ENCODE data around the gene CCN5.
A peak's percentile ranks its signal among the peaks of the same experiment; 100 is the strongest.

The CCN5 gene

GRCh38 chr20:44709380-44709779, 5.8 kb upstream of the CCN5 start:
- no peak for DNase-seq (ENCODE audit: low read depth, low spot score)

DNA sequence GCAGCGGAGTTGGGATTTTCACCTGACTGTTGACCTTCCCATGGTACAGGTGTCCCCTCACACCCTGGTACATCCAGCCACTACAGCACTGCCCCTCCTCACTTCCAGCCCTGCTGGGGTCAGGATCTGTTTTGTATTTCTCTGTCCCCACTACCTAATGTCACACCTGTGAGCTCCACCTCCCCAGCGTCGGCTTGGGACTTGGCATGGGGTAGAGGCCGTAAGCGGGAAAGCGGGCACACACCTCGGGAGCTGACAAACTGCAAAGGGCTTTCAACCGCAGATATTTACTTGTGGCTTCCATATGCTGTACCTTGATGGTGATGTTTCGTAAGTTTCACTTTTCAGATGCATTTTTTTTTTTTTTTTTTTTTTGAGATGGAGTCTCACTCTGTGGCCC, 5.4 kb upstream of the CCN5 start:
- peak; percentile 19 for DNase-seq (ENCODE audit: low read depth, low spot score)
- no peak overlapping the region for H3K4me3 ChIP-seq (ENCODE audit: low read length)

More at GRCh38 chr20:44709380-44709779, 5.8 kb upstream of the CCN5 start:
- no peak overlapping the region for H3K4me3 ChIP-seq (ENCODE audit: low read length)

DNA sequence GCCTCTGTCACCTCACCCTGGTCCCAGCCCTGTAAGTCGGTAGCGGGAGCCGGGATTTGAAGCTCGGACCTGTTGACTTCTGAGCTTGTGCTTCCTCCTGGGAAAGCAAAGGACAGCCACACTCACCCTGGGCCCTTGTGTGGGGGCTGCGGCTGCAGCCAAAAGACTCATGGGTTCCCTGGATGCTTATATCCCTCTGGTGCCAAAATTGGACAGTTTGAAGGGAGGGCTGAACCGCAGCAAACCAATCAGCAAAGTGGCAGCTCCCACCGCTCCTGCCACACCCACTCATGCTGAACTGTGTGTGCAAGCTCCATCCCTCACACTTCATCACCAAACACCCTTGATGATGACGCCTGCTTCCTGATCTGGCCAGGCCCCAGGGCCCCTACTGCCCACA, 3.9 kb upstream of the CCN5 start:
- no peak overlapping the region for H3K4me3 ChIP-seq (ENCODE audit: low read length)
- DNase-seq (ENCODE audit: low read depth, low spot score): no peak

- DNase-seq (ENCODE audit: low read depth, low spot score): no peak
- no peak overlapping the region for H3K4me3 ChIP-seq (ENCODE audit: low read length)
These were observed 968 bp upstream of the CCN5 start for GRCh38 chr20:44714102-44714700.

DNA sequence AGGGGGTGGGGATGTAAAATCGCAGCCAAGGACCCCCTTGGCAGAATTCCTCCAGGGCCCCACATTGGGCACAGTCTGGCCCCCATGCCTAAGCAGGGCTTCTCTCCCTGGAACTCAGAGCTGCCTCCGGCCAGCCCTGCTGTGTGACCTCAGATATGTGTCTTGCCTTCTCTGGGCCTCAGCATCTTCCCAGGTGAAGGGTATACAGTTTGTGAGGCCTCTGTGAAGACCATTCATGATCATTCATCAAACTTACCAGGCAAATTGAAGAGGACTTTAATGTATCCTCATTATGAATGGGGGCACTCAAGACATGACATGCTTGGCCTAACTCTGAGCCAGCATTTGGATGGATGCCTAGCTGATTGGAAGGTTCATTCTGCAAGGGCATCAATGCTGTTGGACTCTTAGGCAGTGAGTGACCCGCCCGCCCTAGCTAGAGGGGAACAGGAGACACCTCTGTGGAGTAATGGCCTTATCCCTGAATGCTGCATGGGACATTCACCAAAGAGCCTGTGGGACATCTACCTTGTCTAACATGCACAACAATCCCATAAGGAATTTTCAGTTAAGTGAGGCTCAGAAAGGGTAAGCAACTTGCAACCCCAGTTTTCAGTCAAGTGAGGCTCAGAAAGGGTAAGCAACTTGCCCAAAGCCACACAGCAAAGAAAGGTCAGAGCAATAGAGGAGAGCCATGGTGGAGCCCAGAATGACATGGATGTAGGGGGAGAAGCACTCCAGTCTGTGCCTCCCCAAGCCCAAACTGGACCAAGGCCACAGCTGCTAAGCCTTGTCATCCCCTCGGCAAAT, 535 bp downstream of the CCN5 start:
- no peak for DNase-seq (ENCODE audit: low read depth, low spot score)
- no peak overlapping the region for H3K4me3 ChIP-seq (ENCODE audit: low read length)

DNA sequence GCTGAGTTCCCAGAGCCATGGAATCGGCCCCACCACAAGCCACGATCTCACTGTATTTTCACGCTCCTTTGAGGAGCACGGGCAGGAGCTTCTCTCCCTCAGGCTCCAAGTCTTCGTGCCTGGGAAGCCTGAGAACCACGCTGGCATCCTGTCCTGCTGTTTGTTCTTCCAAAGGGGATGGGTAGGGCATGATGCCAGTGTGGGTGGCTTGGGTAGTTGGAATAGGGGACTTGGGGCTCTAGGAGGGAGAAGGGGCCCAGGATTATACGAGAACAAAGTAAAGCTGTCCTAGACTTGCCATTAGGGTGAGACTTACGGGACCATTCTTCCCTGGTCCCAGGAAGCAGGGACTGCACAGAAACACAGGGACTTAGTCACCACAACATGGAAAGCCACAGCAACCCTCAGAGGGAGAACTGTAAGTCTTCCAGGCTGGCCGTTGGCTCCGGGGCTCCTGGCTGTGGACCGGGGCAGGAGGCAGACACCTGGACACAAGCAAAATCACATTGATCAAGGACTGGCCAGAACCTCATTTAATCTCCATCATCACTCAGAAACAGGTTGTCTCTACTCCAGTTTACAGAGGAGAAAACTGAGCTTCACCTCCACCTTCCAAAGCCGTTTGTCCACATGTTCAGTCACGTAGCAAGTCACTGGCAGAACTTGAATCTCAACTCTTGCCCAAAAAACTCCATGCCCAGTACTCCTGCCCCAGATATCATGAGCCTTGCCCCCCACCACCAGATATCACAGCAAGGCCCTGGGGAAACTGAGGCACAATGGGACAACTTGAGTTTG, 1.3 kb downstream of the CCN5 start:
- H3K4me3 ChIP-seq (ENCODE audit: low read length): no peak overlapping the region
- no peak for DNase-seq (ENCODE audit: low read depth, low spot score)

DNA sequence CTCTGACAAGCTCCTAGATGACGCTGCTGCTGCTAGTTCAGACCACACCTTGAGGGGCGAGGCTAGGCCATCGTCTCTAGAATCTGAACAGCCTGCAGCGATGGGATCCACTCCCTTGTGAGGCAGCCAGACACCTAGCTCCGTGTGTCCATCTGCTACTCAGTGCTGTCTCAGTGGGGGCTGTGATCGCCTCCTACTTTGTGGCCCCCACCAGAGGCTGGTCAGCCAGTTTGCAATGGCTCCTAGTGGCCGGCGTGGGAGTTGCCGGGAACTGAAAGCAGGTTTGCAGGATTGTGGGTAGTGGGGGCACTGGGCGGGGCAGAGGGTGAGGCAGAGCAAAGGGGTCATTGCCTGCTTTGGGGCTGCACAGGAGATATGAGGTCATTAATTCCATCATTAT, 2.8 kb downstream of the CCN5 start:
- no peak overlapping the region for H3K4me3 ChIP-seq (ENCODE audit: low read length)

GRCh38 chr20:44719841-44720240, 4.7 kb downstream of the CCN5 start:
- DNase-seq (ENCODE audit: low read depth, low spot score): no peak
- no peak overlapping the region for H3K4me3 ChIP-seq (ENCODE audit: low read length)

More for the DNA sequence above, 2.8 kb downstream of the CCN5 start:
- DNase-seq (ENCODE audit: low read depth, low spot score): no peak

- DNase-seq (ENCODE audit: low read depth, low spot score): no peak
- H3K4me3 ChIP-seq (ENCODE audit: low read length): no peak overlapping the region
These were observed 5.4 kb downstream of the CCN5 start for GRCh38 chr20:44720621-44720996.

DNA sequence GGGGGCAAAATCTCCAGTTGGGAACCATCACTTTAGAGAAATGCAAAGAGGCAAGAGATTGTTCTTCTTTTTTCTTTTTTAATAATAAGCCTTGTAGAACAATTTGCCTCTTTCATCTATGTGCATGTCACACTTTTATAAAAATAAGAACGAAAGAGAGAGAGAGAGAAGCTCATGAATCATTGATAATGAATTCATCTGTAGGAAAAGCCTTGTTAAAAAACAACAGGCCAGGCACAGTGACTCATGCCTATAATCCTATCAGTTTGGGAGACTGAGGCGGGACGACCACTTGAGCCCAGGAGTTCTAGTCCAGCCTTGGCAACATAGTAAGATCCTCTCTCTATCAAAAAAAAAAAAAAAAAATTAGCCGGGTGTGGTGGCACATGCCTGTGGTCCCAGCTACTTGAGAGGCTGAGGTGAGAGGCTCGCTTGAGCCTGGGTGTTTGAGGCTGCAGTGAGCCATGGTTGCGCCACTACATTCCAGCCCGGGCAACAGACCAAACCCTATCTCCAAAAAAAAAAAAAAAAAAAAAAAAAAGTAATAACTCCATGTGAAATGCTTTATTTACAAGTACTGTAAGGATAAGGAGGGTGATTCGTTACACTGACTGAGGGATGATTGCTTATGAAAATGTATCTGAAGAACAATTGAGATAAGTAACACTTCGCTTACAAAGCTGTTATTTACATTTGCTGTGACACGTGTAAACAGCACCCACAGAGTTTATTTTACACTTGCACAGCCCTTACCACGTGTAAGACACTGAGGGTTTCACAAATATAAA, 6.0 kb downstream of the CCN5 start:
- DNase-seq (ENCODE audit: low read depth, low spot score): no peak
- no peak overlapping the region for H3K4me3 ChIP-seq (ENCODE audit: low read length)

DNA sequence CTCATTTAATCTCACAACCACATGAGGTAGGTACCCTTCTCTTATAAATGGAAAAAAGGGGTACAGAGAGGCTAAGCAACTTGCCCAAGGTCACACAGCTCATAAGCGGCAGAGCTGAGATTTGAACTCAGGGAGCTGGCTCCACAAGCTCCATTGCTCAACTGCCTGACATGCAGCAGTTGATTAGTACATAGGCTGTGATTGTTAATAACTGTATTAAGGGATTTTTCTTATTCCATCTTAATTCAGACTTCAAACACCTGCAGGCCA, 6.6 kb downstream of the CCN5 start:
- no peak for DNase-seq (ENCODE audit: low read depth, low spot score)
- H3K4me3 ChIP-seq (ENCODE audit: low read length): no peak overlapping the region

- no peak for DNase-seq (ENCODE audit: low read depth, low spot score)
- H3K4me3 ChIP-seq (ENCODE audit: low read length): no peak overlapping the region
These were observed 7.8 kb downstream of the CCN5 start for GRCh38 chr20:44722990-44723389.

GRCh38 chr20:44723391-44723790, 8.2 kb downstream of the CCN5 start:
- DNase-seq (ENCODE audit: low read depth, low spot score): no peak
- H3K4me3 ChIP-seq (ENCODE audit: low read length): no peak overlapping the region

DNA sequence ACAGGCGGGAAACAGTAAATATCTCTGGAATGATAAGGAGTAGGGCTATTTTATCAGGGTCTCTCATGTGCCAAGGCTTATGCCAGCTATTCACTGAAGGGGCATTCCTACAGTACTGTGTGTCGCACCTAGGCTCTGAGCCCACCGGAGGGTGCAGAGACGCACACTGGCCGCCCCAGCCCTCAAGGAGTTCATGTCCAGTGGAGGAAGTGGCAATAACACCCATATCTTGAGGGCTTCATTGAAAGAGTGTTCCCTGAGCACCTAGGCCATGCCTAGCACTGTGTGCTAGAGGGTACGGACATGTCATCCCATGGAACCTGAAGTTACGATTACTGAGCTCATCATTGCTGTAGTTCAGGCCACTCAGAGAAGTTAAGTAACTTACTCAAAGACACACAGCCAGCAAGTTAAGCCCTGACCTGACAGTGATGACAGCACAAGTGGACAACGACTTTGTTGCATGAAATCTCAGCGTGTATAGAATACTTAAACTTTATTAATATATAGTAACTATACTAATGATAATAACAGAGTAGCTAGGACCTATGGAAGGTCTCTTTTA, 8.7 kb downstream of the CCN5 start:
- H3K4me3 ChIP-seq (ENCODE audit: low read length): no peak overlapping the region
- no peak for DNase-seq (ENCODE audit: low read depth, low spot score)

DNA sequence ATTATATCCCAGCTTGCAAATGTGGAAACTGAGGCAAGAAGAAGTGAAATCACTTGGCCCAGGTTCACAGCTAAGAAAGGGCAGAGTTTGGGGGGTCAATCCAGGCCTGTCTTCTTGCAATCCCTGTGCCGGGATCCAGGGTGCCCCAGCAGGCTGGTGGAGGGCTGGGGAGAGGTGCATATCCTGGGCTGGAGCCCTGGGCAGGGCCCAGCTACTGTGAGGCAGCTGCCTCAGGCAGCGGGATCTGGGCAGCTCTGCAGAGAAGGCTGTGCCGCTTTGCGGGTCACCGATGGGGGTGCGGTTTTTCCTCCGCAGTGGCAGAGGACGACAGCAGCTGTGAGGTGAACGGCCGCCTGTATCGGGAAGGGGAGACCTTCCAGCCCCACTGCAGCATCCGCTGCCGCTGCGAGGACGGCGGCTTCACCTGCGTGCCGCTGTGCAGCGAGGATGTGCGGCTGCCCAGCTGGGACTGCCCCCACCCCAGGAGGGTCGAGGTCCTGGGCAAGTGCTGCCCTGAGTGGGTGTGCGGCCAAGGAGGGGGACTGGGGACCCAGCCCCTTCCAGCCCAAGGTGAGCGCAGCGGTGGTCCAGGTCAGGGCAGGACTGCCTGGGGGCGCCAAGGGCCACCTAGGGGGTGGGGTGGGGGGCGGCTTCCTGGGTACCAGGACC, 9.4 kb downstream of the CCN5 start:
- no peak overlapping the region for H3K4me3 ChIP-seq (ENCODE audit: low read length)
- DNase-seq (ENCODE audit: low read depth, low spot score): no peak

DNA sequence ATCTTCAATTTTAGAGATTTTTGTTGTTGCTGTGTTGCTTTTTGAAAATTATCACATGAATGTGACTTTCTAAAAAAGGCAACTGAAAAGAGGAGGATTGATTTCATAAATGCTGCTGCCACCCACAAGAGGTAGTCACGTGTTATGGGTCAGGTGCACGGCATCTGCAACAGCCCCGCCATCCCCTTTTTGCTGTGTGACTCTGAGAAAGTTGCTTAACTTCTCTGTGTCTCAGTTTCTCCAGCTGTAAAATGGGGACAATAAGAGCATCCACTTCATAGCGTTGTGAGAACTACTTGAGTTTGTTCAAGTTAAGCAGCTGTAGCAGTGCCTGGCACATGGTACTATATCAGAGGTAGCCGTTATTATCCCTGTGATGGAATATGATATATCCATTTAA, 10.7 kb downstream of the CCN5 start:
- DNase-seq (ENCODE audit: low read depth, low spot score): no peak
- H3K4me3 ChIP-seq (ENCODE audit: low read length): no peak overlapping the region

DNA sequence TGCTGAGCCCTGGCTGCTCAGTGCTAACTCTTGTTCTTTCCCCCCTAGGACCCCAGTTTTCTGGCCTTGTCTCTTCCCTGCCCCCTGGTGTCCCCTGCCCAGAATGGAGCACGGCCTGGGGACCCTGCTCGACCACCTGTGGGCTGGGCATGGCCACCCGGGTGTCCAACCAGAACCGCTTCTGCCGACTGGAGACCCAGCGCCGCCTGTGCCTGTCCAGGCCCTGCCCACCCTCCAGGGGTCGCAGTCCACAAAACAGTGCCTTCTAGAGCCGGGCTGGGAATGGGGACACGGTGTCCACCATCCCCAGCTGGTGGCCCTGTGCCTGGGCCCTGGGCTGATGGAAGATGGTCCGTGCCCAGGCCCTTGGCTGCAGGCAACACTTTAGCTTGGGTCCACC, 11.9 kb downstream of the CCN5 start:
- DNase-seq (ENCODE audit: low read depth, low spot score): no peak
- no peak overlapping the region for H3K4me3 ChIP-seq (ENCODE audit: low read length)

DNA sequence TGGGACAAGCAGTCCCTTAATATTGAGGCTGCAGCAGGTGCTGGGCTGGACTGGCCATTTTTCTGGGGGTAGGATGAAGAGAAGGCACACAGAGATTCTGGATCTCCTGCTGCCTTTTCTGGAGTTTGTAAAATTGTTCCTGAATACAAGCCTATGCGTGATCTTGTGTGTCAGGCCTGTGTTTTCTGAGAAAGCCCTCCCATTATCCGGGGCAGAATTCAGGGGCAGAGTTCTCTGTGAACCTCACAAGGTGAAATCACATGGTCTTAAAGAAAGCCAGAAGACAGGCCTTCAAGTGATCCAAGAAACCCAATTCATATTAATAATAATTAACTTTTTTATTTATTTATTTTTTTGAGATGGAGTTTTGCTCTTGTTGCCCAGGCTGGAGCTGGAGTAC, 12.5 kb downstream of the CCN5 start:
- H3K4me3 ChIP-seq (ENCODE audit: low read length): no peak overlapping the region
- no peak for DNase-seq (ENCODE audit: low read depth, low spot score)

Data from Jurkat, Clone E6-1 (cell line).